ENCODE measurements around the gene RAB39B. TPM values are rescaled to one million over a fixed set of nuclear protein-coding genes. Genes with fewer than 3 reads are reported as not detected.
"Not testable (repeated sequence)": the region's sequence is repeated elsewhere in the genome, so short reads cannot be mapped to it uniquely, and the experiment has no call there.

The RAB39B gene
- under 1 TPM; 0.19 TPM for total RNA-seq
- long read RNA-seq, donor 1: 0 reads
- long read RNA-seq, donor 2, partial matches to known transcripts: 0 of 1 reads
- long read RNA-seq, donor 2, other reads (novel, unspliced or antisense): 0 of 1 reads

- peak; percentile 87 for DNase-seq (ENCODE audit: low spot score)
- intact Hi-C loops (cut with DNase I): no loop called here
Measured at GRCh38 chrX:155263854-155264628, at the start of gene RAB39B. RAB39B (minus strand) TSS chrX:155264491; CDS start chrX:155264288, 203 bp downstream.

- DNase-seq (ENCODE audit: low spot score): no peak
- intact Hi-C loops (cut with DNase I): no loop called here
Measured at GRCh38 chrX:155313766-155314165, 49.5 kb upstream of the RAB39B start.

GRCh38 chrX:155293771-155294170 lies 29.5 kb upstream of the RAB39B start:
- intact Hi-C loops (cut with DNase I): no loop called here
- DNase-seq (ENCODE audit: low spot score): no peak

GRCh38 chrX:155279873-155280272 lies 15.6 kb upstream of the RAB39B start:
- intact Hi-C loops (cut with DNase I): no loop called here
- no peak for DNase-seq (ENCODE audit: low spot score)

GRCh38 chrX:155270969-155271368 lies 6.7 kb upstream of the RAB39B start:
- intact Hi-C loops (cut with DNase I): no loop called here
- no peak for DNase-seq (ENCODE audit: low spot score)

- DNase-seq (ENCODE audit: low spot score); intact Hi-C loops (cut with DNase I): not testable (repeated sequence)
Measured at GRCh38 chrX:155267995-155268394, 3.7 kb upstream of the RAB39B start.

- intact Hi-C loops (cut with DNase I): loop anchor here in 1 of 2 donors (1.0 kb wide), 1 partner anchor 10 kb away; no protein-coding TSS in a partner anchor
Measured at GRCh38 chrX:155266439-155266838, 2.1 kb upstream of the RAB39B start.

GRCh38 chrX:155262970-155263754 lies 1.1 kb downstream of the RAB39B start:
- no peak for DNase-seq (ENCODE audit: low spot score)
- intact Hi-C loops (cut with DNase I): no loop called here

More at GRCh38 chrX:155266439-155266838, 2.1 kb upstream of the RAB39B start:
- DNase-seq (ENCODE audit: low spot score): no peak

- intact Hi-C loops (cut with DNase I): no loop called here
- no peak for DNase-seq (ENCODE audit: low spot score)
Measured at GRCh38 chrX:155259752-155260151, 4.5 kb downstream of the RAB39B start.

- DNase-seq (ENCODE audit: low spot score): no peak
- intact Hi-C loops (cut with DNase I): no loop called here
Measured at GRCh38 chrX:155251391-155251790, 12.9 kb downstream of the RAB39B start.

GRCh38 chrX:155247497-155247896 lies 16.8 kb downstream of the RAB39B start:
- intact Hi-C loops (cut with DNase I): no loop called here
- DNase-seq (ENCODE audit: low spot score): no peak

GRCh38 chrX:155246748-155247147 lies 17.5 kb downstream of the RAB39B start:
- DNase-seq (ENCODE audit: low spot score): no peak
- intact Hi-C loops (cut with DNase I): no loop called here

- DNase-seq (ENCODE audit: low spot score): no peak
- intact Hi-C loops (cut with DNase I): no loop called here
Measured at GRCh38 chrX:155242300-155242699, 22.0 kb downstream of the RAB39B start.

- no peak for DNase-seq (ENCODE audit: low spot score)
- intact Hi-C loops (cut with DNase I): no loop called here
Measured at GRCh38 chrX:155237719-155238118, 26.6 kb downstream of the RAB39B start.

- intact Hi-C loops (cut with DNase I): no loop called here
- no peak for DNase-seq (ENCODE audit: low spot score)
Measured at GRCh38 chrX:155235891-155236290, 28.4 kb downstream of the RAB39B start.

GRCh38 chrX:155231163-155231562 lies 33.1 kb downstream of the RAB39B start:
- DNase-seq (ENCODE audit: low spot score): no peak
- intact Hi-C loops (cut with DNase I): no loop called here

- no peak for DNase-seq (ENCODE audit: low spot score)
- intact Hi-C loops (cut with DNase I): no loop called here
Measured at GRCh38 chrX:155225774-155226173, 38.5 kb downstream of the RAB39B start.

- peak; percentile 70 for DNase-seq (ENCODE audit: low spot score)
- intact Hi-C loops (cut with DNase I): not testable (repeated sequence)
Measured at GRCh38 chrX:155223746-155224145, 40.5 kb downstream of the RAB39B start.

GRCh38 chrX:155221351-155221750 lies 42.9 kb downstream of the RAB39B start:
- no peak for DNase-seq (ENCODE audit: low spot score)
- intact Hi-C loops (cut with DNase I): no loop called here

- intact Hi-C loops (cut with DNase I): no loop called here
- DNase-seq (ENCODE audit: low spot score): no peak
Measured at GRCh38 chrX:155218777-155219176, 45.5 kb downstream of the RAB39B start.

Measured in posterior vena cava (tissue), 2 donors.